Subcutaneous adipose tissue (tissue), 4 donors: ENCODE data around the gene ANKUB1. TPM values are rescaled to one million over a fixed set of nuclear protein-coding genes. Genes with fewer than 3 reads are reported as not detected.

Source experiments
- total RNA-seq, 4 donors: library from RNA; depleted of rRNA; stranded (reverse); fragments of >200 nt; gene quantifications; one replicate each; pipeline ENCODE4 v1.1.0, GENCODE V29; 2016
- TF ChIP-seq, protein P1 (sequence below): fragments of 450-650 bp; IDR thresholded peaks from one replicate; pipeline ENCODE4 v1.5.1; 2016; ENCODE audit warnings: low read depth, mild to moderate bottlenecking, control low read depth, antibody characterized with exemption, moderate library complexity

ANKUB1 gene
- total RNA-seq, 4 donors from 2014 or later = not detected

DNA sequence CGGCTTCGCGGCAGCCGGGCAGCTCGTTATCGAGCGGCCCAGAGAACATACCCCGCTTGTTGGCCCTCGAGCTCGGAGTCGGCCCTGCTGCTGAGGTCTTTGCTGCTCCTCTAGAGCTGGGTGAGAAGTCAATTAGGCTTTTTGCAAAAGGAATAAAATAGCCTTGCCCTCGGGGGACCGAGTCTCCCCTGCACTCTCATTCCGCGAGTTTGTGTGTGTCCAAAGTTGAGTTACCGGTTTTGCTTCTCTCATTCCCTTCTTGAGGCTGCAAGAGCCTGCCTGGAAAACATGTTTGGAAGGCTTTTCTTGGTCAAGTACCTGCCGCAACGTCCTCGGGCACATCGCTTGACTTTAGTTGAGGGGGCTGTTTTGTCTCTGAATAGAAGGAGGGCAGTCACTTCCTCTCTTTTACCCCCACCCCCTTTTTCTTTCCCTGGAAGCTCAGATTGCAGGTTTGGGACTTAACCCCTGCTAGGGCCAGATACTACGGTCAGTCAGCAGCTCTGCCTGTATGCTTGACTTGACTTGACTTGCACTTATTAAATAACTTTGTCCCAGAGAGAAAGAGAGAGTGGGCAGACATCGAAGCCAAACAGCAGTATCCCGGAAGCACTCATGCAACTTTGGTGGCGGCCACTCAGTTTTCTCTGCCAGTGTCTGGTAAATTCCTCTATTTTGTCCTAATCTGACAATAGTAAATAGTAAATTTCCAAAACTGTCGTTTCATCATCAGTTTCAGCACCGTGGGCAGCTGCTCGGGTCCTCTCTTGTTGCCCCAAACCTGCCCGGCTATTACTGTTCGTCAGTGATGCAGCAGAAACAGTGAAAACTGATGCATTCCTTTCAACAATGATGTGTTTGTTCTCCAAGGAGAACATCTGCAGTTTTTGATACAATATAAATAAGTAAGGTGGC, 21.3 kb upstream of the ANKUB1 start:
- TF ChIP-seq, protein P1, sequence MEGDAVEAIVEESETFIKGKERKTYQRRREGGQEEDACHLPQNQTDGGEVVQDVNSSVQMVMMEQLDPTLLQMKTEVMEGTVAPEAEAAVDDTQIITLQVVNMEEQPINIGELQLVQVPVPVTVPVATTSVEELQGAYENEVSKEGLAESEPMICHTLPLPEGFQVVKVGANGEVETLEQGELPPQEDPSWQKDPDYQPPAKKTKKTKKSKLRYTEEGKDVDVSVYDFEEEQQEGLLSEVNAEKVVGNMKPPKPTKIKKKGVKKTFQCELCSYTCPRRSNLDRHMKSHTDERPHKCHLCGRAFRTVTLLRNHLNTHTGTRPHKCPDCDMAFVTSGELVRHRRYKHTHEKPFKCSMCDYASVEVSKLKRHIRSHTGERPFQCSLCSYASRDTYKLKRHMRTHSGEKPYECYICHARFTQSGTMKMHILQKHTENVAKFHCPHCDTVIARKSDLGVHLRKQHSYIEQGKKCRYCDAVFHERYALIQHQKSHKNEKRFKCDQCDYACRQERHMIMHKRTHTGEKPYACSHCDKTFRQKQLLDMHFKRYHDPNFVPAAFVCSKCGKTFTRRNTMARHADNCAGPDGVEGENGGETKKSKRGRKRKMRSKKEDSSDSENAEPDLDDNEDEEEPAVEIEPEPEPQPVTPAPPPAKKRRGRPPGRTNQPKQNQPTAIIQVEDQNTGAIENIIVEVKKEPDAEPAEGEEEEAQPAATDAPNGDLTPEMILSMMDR = no peak

DNA sequence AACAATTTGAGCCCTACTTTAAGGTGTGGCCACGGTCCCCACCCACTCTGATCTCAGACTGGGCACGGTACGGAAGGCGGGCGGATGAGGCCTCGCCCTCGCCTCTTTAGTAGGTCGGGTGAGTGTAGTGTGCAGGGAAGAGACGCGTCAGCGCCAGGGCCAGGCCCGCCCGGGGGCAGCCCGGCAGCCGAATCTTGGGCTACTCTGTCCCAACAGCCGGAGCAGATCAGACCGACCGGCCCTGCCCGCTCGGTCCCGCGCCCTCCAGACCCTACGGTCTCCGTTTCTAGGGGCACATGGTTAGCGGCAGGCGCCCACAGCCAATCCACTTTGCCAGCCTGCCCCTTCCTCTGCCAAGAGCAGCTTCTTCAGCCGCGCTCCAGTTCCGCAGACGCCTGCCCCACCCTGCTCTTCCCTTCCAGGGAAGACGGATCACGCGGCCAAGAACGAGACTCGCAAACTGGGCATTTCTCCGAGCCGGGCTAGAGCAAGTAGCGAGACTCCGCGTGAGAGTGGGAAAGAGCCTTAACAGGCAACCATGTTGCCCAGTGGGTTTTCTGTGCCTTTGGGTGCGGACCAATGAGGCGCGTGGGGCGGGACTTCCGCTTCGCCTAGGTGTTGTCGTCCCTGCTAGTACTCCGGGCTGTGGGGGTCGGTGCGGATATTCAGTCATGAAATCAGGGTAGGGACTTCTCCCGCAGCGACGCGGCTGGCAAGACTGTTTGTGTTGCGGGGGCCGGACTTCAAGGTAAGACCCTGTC, 20.4 kb upstream of the ANKUB1 start, which contains the start of gene RNF13:
Gene RNF13 (plus strand): TSS at position 610 of the 761 bp plus-strand sequence. CDS start 32,812 bp downstream, outside the sequence.
- TF ChIP-seq, protein P1 = no peak

DNA sequence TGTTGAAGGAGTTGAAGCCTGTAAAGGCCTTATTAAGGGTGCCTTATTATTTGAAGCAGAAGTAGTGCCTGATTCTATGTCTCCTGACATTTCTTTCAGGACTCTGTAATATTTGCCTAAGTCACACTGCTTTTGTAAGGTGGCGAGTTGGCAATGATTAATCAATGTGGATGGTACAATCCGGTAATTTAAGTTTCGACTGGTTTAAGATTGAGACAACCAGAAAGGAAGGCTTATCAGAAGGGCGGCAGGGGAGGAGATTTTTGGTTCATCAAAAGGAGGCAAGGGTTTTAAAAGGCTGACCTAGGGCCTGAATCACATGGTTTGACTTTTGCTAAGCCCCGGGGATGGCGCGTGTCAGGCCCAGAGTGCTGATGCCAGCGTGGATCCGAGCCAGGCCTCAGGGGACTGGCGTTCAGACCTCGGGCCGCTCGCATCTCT, 19.8 kb upstream of the ANKUB1 start:
- TF ChIP-seq, protein P1 = no peak

DNA sequence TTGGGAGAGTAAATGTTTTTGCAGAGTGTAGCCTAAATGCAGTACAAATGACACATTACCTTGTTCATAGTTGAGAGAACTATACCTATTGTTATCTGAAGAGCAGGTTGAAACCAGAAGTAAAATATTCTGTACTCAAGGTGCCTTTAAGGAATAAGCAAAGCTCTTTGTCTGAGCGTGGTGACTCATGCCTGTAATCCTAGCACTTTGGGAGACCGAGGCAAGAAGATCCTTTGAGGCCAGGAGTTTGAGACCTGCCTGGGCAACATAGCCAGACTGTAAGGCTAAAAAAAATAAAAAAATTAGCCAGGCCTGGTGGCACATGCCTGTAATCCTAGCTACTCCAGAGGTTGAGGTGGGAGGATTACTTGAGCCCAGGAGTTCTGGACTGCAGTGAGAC, 18.5 kb upstream of the ANKUB1 start:
- TF ChIP-seq, protein P1 = no peak

DNA sequence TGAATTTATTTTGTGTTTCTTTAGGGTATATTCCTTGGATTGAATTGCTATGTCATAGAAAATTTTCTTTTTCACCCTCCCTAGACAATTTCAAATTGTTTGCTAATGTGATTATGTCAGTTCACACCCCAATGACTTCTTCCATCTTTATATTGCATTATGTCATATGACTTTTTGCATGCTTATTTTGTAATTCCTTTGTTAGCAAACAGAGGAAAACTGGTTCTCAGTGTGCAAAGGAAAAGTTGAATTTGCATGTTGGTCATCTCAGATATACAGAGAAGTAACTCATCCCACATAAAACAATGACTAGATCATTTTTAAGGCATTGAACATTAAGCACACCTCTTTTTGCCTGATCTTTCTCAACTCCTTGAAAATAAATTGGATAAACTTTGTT, 17.3 kb upstream of the ANKUB1 start:
- TF ChIP-seq, protein P1 = no peak

DNA sequence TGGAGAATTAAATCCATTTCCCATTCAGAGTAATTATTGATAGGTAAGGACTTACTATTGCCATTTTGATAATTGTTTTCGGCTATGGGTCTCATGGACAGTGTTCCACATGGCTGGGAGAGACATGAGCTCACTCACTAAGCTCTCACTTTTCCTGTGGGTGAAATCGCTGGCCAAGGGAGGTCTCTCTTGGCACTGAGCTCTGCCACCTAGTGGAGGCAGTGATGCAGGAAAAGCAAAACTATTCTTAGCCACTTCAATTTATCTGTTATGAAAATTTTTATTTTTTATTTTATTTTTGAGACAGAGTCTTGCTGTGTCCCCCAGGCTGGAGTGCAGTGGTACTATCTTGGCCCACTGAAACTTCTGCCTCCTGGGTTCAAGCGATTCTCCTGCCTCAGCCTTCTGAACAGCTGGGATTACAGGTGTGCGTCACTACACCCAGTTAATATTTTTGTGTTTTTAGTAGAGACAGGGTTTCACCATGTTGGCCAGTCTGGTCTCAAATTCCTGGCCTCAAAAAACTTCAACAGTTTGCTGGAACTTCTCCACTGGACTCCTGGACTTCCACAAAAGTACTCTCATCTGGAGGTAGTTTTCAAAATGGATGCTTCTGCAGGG, 16.0 kb upstream of the ANKUB1 start:
- TF ChIP-seq, protein P1 = no peak
